Transverse colon (tissue), 3 donors: ENCODE results near the gene RFPL2.

Experiments
- CTCF ChIP-seq, 5 experiments: fragments of 200-600 bp in 3 of 5; fragments of 450-650 bp in 2 of 5; sonication (generic) in 3 of 5; IDR thresholded peaks; 1 replicate in 2 of 5; 2 replicates in 3 of 5; pipeline ENCODE4 v1.5.1; 2016 to 2017; ENCODE audit warnings: antibody characterized with exemption in 5 of 5, inconsistent platforms in 3 of 5, mild to moderate bottlenecking in 2 of 5, moderate library complexity in 1 of 5
- EP300 ChIP-seq: sonication (generic); formaldehyde crosslinking; IDR thresholded peaks from one replicate; pipeline ENCODE4 v1.6.1; 2017; ENCODE audit warnings: antibody characterized with exemption, low read depth
- POLR2A ChIP-seq: fragments of 450-650 bp; IDR thresholded peaks from one replicate; pipeline ENCODE4 v1.6.1; 2016; ENCODE audit warnings: antibody characterized with exemption, mild to moderate bottlenecking, moderate library complexity

GRCh38 chr22:32244547-32244946, 39.7 kb upstream of the RFPL2 start:
- TF ChIP-seq CTCF (IDR thresholded peaks at IDR 0.05): no peak
- no peak for TF ChIP-seq POLR2A
- no peak for TF ChIP-seq EP300
